NCI-H2107 (cell line): ENCODE results near the gene GBP5.
"Not testable (repeated sequence)": the region's sequence is repeated elsewhere in the genome, so short reads cannot be mapped to it uniquely, and the experiment has no call there.

Experiments
- DNase-seq: peaks from one replicate; lab custom pipeline; 2025; lab: John Stamatoyannopoulos, UW

GBP5 gene

GRCh38 chr1:89272269-89273041 is at the start of gene GBP5:
TSS of gene GBP5 (minus strand) at chr1:89272860. CDS start at chr1:89269555, 3,305 bp downstream.
- not testable (repeated sequence) for DNase-seq

GRCh38 chr1:89322402-89322801 is 49.7 kb upstream of the GBP5 start:
- no peak for DNase-seq

- no peak for DNase-seq
These were observed 39.9 kb upstream of the GBP5 start for GRCh38 chr1:89312572-89312971.

- DNase-seq: no peak
These were observed 39.1 kb upstream of the GBP5 start for GRCh38 chr1:89311757-89312156.

- no peak for DNase-seq
These were observed 38.3 kb upstream of the GBP5 start for GRCh38 chr1:89310976-89311375.

GRCh38 chr1:89310505-89310904 is 37.8 kb upstream of the GBP5 start:
- DNase-seq: no peak

- DNase-seq: no peak
These were observed 37.2 kb upstream of the GBP5 start for GRCh38 chr1:89309828-89310227.

GRCh38 chr1:89306273-89306672 is 33.6 kb upstream of the GBP5 start:
- no peak for DNase-seq

GRCh38 chr1:89305493-89305892 is 32.8 kb upstream of the GBP5 start:
- no peak for DNase-seq

GRCh38 chr1:89304572-89305230 is 32.0 kb upstream of the GBP5 start:
- DNase-seq: no peak

GRCh38 chr1:89302697-89303332 is 30.2 kb upstream of the GBP5 start:
- DNase-seq: no peak

- not testable (repeated sequence) for DNase-seq
These were observed 27.2 kb upstream of the GBP5 start for GRCh38 chr1:89299739-89300463.

GRCh38 chr1:89298461-89298860 is 25.8 kb upstream of the GBP5 start:
- DNase-seq: no peak

- no peak for DNase-seq
These were observed 22.5 kb upstream of the GBP5 start for GRCh38 chr1:89295187-89295586.

- no peak for DNase-seq
These were observed 18.6 kb upstream of the GBP5 start for GRCh38 chr1:89291276-89291675.

GRCh38 chr1:89288051-89288340 is 15.3 kb upstream of the GBP5 start:
- DNase-seq: no peak

- DNase-seq: no peak
These were observed 14.8 kb upstream of the GBP5 start for GRCh38 chr1:89287181-89288050.

GRCh38 chr1:89286549-89287180 is 14.0 kb upstream of the GBP5 start:
- no peak for DNase-seq

- no peak for DNase-seq
These were observed 13.2 kb upstream of the GBP5 start for GRCh38 chr1:89285745-89286380.

- not testable (repeated sequence) for DNase-seq
These were observed 11.6 kb upstream of the GBP5 start for GRCh38 chr1:89284078-89284763.
